HuH-7.5 (cell line): ENCODE results near the gene KCNH8.

Source experiments
- DNase-seq: peaks from one replicate; pipeline ENCODE4 v3.0.0; 2011; ENCODE audit warnings: low spot score

Gene KCNH8

GRCh38 chr3:19384868-19385267 is 236.6 kb downstream of the KCNH8 start:
- no peak for DNase-seq

- DNase-seq = no peak
These were observed 243.8 kb downstream of the KCNH8 start for GRCh38 chr3:19392150-19392549.

- DNase-seq = no peak
These were observed 246.6 kb downstream of the KCNH8 start for GRCh38 chr3:19394946-19395345.

- DNase-seq = no peak
These were observed 248.4 kb downstream of the KCNH8 start for GRCh38 chr3:19396726-19397125.

GRCh38 chr3:19399356-19399755 is 251.0 kb downstream of the KCNH8 start:
- DNase-seq = no peak

GRCh38 chr3:19399836-19400235 is 251.5 kb downstream of the KCNH8 start:
- DNase-seq = no peak

- DNase-seq = no peak
These were observed 271.8 kb downstream of the KCNH8 start for GRCh38 chr3:19420159-19420558.

- DNase-seq = no peak
These were observed 277.5 kb downstream of the KCNH8 start for GRCh38 chr3:19425825-19426224.

- DNase-seq = no peak
These were observed 279.3 kb downstream of the KCNH8 start for GRCh38 chr3:19427422-19428149.

- no peak for DNase-seq
These were observed 280.4 kb downstream of the KCNH8 start for GRCh38 chr3:19428729-19429128.

GRCh38 chr3:19432669-19433068 is 284.4 kb downstream of the KCNH8 start:
- DNase-seq = no peak

- DNase-seq = no peak
These were observed 288.4 kb downstream of the KCNH8 start for GRCh38 chr3:19436746-19437145.

GRCh38 chr3:19439944-19440343 is 291.6 kb downstream of the KCNH8 start:
- DNase-seq = no peak

- no peak for DNase-seq
These were observed 297.8 kb downstream of the KCNH8 start for GRCh38 chr3:19446138-19446537.

- no peak for DNase-seq
These were observed 298.4 kb downstream of the KCNH8 start for GRCh38 chr3:19446687-19447086.

- no peak for DNase-seq
These were observed 307.2 kb downstream of the KCNH8 start for GRCh38 chr3:19455546-19455945.

GRCh38 chr3:19456738-19457137 is 308.4 kb downstream of the KCNH8 start:
- DNase-seq = no peak

- DNase-seq = no peak
These were observed 309.1 kb downstream of the KCNH8 start for GRCh38 chr3:19457449-19457848.

GRCh38 chr3:19467761-19468160 is 319.5 kb downstream of the KCNH8 start:
- no peak for DNase-seq

- DNase-seq = no peak
These were observed 322.8 kb downstream of the KCNH8 start for GRCh38 chr3:19471138-19471537.

GRCh38 chr3:19473971-19474580 is 325.8 kb downstream of the KCNH8 start:
- DNase-seq = no peak

- DNase-seq = no peak
These were observed 328.0 kb downstream of the KCNH8 start for GRCh38 chr3:19476281-19476680.

GRCh38 chr3:19485267-19485666 is 337.0 kb downstream of the KCNH8 start:
- DNase-seq = no peak

- no peak for DNase-seq
These were observed 339.1 kb downstream of the KCNH8 start for GRCh38 chr3:19487386-19487785.
